H1 (cell line): Measurements from ENCODE around the gene CHSY3.

Experiments used
- ATF3 ChIP-seq: IDR thresholded peaks from 2 replicates; pipeline ENCODE4 v1.6.1; 2011; ENCODE audit warnings: low read depth, mild to moderate bottlenecking, low read length; ENCODE audit not compliant: insufficient read depth
- CHD1 ChIP-seq: IDR thresholded peaks from 2 replicates; pipeline ENCODE4 v1.6.1; 2012; ENCODE audit warnings: low read depth, low read length, improper control_type of control experiment
- EP300 ChIP-seq, 2 experiments: IDR thresholded peaks; 1 replicate in 1 of 2; 2 replicates in 1 of 2; pipeline ENCODE4 v1.6.1; 2011 to 2012; ENCODE audit warnings: low read depth in 2 of 2, low read length in 2 of 2, mild to moderate bottlenecking in 2 of 2, borderline replicate concordance in 1 of 2, inconsistent platforms in 1 of 2, moderate library complexity in 1 of 2
- KDM1A ChIP-seq: fragments of 200-600, 300-600 bp; sonication (generic); IDR thresholded peaks from 2 replicates; pipeline ENCODE4 v1.7.1; 2016; ENCODE audit warnings: mild to moderate bottlenecking, low read length, borderline replicate concordance
- NANOG ChIP-seq: IDR thresholded peaks from 2 replicates; pipeline ENCODE4 v1.6.1; 2011; ENCODE audit warnings: low read length, low read depth, mild to moderate bottlenecking, inconsistent platforms; ENCODE audit not compliant: insufficient read depth, poor library complexity, severe bottlenecking
- POLR2A ChIP-seq, 2 experiments: IDR thresholded peaks; 1 replicate in 1 of 2; 2 replicates in 1 of 2; pipeline ENCODE4 v1.6.1; 2011; ENCODE audit warnings: low read depth in 2 of 2, low read length in 2 of 2, mild to moderate bottlenecking in 2 of 2; ENCODE audit errors: control extremely low read depth in 1 of 2
- POLR2AphosphoS5 ChIP-seq: IDR thresholded peaks from 2 replicates; pipeline ENCODE4 v1.6.1; 2011; ENCODE audit warnings: low read depth, low read length
- SP1 ChIP-seq: IDR thresholded peaks from 2 replicates; pipeline ENCODE4 v1.6.1; 2011; ENCODE audit warnings: low read depth, low read length
- TEAD4 ChIP-seq: IDR thresholded peaks from 2 replicates; pipeline ENCODE4 v1.6.1; 2012; ENCODE audit warnings: low read depth, low read length, inconsistent platforms, mixed read lengths
- ZNF274 ChIP-seq: IDR thresholded peaks from 2 replicates; pipeline ENCODE4 v1.7.0; 2012; ENCODE audit warnings: low read length, borderline replicate concordance; ENCODE audit errors: extremely low read depth
- TF ChIP-seq, protein P1 (sequence below), 3 experiments: IDR thresholded peaks; 1 replicate in 2 of 3; 2 replicates in 1 of 3; pipeline versions ENCODE4 v1.5.1 to v1.6.1; 2011; ENCODE audit warnings: low read length in 3 of 3, mild to moderate bottlenecking in 3 of 3, inconsistent platforms in 2 of 3, low read depth in 1 of 3, moderate library complexity in 1 of 3; ENCODE audit not compliant: insufficient read depth in 1 of 3; ENCODE audit errors: control extremely low read depth in 1 of 3

DNA sequence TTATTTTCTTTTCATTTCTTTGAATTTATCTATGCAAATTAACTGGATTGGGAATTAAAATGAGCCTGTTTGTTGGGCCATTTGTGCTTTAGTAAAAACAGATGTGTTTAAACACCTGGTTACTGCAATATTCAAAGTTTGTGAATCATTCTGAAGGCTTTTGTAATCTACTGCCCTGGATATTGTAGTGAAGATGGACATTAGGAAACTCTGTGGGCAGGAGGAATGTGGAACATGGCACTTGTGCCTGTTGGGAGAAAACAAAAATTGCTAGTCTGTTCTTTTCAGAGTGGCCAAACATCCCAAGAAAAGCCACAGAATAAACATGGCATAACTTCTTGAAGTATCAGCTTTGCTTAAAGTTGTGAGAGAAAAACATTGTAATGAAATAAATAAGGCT lies 40.8 kb downstream of the CHSY3 start:
- TF ChIP-seq, protein P1, sequence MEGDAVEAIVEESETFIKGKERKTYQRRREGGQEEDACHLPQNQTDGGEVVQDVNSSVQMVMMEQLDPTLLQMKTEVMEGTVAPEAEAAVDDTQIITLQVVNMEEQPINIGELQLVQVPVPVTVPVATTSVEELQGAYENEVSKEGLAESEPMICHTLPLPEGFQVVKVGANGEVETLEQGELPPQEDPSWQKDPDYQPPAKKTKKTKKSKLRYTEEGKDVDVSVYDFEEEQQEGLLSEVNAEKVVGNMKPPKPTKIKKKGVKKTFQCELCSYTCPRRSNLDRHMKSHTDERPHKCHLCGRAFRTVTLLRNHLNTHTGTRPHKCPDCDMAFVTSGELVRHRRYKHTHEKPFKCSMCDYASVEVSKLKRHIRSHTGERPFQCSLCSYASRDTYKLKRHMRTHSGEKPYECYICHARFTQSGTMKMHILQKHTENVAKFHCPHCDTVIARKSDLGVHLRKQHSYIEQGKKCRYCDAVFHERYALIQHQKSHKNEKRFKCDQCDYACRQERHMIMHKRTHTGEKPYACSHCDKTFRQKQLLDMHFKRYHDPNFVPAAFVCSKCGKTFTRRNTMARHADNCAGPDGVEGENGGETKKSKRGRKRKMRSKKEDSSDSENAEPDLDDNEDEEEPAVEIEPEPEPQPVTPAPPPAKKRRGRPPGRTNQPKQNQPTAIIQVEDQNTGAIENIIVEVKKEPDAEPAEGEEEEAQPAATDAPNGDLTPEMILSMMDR (IDR thresholded peaks at IDR 0.05; ENCODE audit: control extremely low read depth in 1 of 3, insufficient read depth in 1 of 3, low read depth in 1 of 3, low read length in 3 of 3), result no peak
- no peak for TF ChIP-seq CHD1
- no peak for TF ChIP-seq ATF3
- no peak for TF ChIP-seq EP300 (IDR thresholded peaks at IDR 0.05; ENCODE audit: borderline replicate concordance in 1 of 2, low read depth in 2 of 2, low read length in 2 of 2)
- TF ChIP-seq ZNF274, result no peak
- TF ChIP-seq POLR2AphosphoS5, result no peak
- no peak for TF ChIP-seq TEAD4
- TF ChIP-seq SP1, result no peak
- no peak for TF ChIP-seq POLR2A (IDR thresholded peaks at IDR 0.05; ENCODE audit: control extremely low read depth in 1 of 2, low read depth in 2 of 2, low read length in 2 of 2)
- TF ChIP-seq KDM1A, result no peak
- TF ChIP-seq NANOG, result no peak
